ENCODE results near the gene OXA1L.
"Not testable (repeated sequence)": the region's sequence is repeated elsewhere in the genome, so short reads cannot be mapped to it uniquely, and the experiment has no call there.

The OXA1L gene

GRCh38 chr14:22766457-22767322 lies at the start of gene OXA1L:
OXA1L (plus strand) TSS chr14:22766688; CDS start chr14:22766702, 14 bp downstream.
- peak; percentile 99 for DNase-seq

- no peak for DNase-seq
Observed at GRCh38 chr14:22718091-22718490, 48.4 kb upstream of the OXA1L start.

GRCh38 chr14:22721213-22721612 lies 45.3 kb upstream of the OXA1L start:
- DNase-seq, result no peak

GRCh38 chr14:22723815-22724214 lies 42.7 kb upstream of the OXA1L start:
- DNase-seq, result no peak

- not testable (repeated sequence) for DNase-seq
Observed at GRCh38 chr14:22724847-22725246, 41.6 kb upstream of the OXA1L start.

- DNase-seq, result not testable (repeated sequence)
Observed at GRCh38 chr14:22725374-22725773, 41.1 kb upstream of the OXA1L start.

- DNase-seq, result no peak
Observed at GRCh38 chr14:22726012-22726411, 40.5 kb upstream of the OXA1L start.

- not testable (repeated sequence) for DNase-seq
Observed at GRCh38 chr14:22732062-22732461, 34.4 kb upstream of the OXA1L start.

- no peak for DNase-seq
Observed at GRCh38 chr14:22733829-22734228, 32.7 kb upstream of the OXA1L start.

GRCh38 chr14:22735096-22735495 lies 31.4 kb upstream of the OXA1L start:
- no peak for DNase-seq

GRCh38 chr14:22736384-22736783 lies 30.1 kb upstream of the OXA1L start:
- DNase-seq, result not testable (repeated sequence)

- DNase-seq, result no peak
Observed at GRCh38 chr14:22737052-22737451, 29.4 kb upstream of the OXA1L start.

- DNase-seq, result no peak
Observed at GRCh38 chr14:22739423-22739822, 27.1 kb upstream of the OXA1L start.

GRCh38 chr14:22740020-22740419 lies 26.5 kb upstream of the OXA1L start:
- no peak for DNase-seq

- DNase-seq, result no peak
Observed at GRCh38 chr14:22747769-22748168, 18.7 kb upstream of the OXA1L start.

- no peak for DNase-seq
Observed at GRCh38 chr14:22748206-22748605, 18.3 kb upstream of the OXA1L start.

GRCh38 chr14:22748631-22749068 lies 17.8 kb upstream of the OXA1L start:
- DNase-seq, result no peak

- no peak for DNase-seq
Observed at GRCh38 chr14:22752422-22752821, 14.1 kb upstream of the OXA1L start.

- no peak for DNase-seq
Observed at GRCh38 chr14:22753586-22753985, 12.9 kb upstream of the OXA1L start.

GRCh38 chr14:22757972-22758650 lies 8.4 kb upstream of the OXA1L start:
- DNase-seq, result not testable (repeated sequence)

GRCh38 chr14:22761734-22762133 lies 4.8 kb upstream of the OXA1L start:
- DNase-seq, result no peak

GRCh38 chr14:22764382-22764781 lies 2.1 kb upstream of the OXA1L start:
- DNase-seq, result no peak

GRCh38 chr14:22767323-22767589 lies 768 bp downstream of the OXA1L start:
- DNase-seq, result no peak

GRCh38 chr14:22768947-22769346 lies 2.5 kb downstream of the OXA1L start:
- no peak for DNase-seq
